ENCODE results near the gene CCDC110.

- no peak for TF ChIP-seq CTCF (IDR thresholded peaks at IDR 0.05)
- TF ChIP-seq POLR2A (IDR thresholded peaks at IDR 0.05), result no peak
These were observed 17.1 kb upstream of the CCDC110 start for GRCh38 chr4:185488650-185489049.

Measured in heart left ventricle (tissue), 13 donors.